Stomach (tissue), 4 donors: Measurements from ENCODE around the gene EREG.

Source experiments
- EP300 ChIP-seq: sonication (generic); formaldehyde crosslinking; IDR thresholded peaks from one replicate; pipeline ENCODE4 v1.6.1; 2017; ENCODE audit warnings: antibody characterized with exemption
- TF ChIP-seq, protein P1 (sequence below), 7 experiments: fragments of 450-650 bp in 4 of 7; fragments of 200-600 bp in 3 of 7; sonication (generic) in 3 of 7; IDR thresholded peaks; one replicate each; pipeline ENCODE4 v1.5.1; 2016 to 2019; ENCODE audit warnings: antibody characterized with exemption in 7 of 7, control low read depth in 2 of 7, mild to moderate bottlenecking in 1 of 7

DNA sequence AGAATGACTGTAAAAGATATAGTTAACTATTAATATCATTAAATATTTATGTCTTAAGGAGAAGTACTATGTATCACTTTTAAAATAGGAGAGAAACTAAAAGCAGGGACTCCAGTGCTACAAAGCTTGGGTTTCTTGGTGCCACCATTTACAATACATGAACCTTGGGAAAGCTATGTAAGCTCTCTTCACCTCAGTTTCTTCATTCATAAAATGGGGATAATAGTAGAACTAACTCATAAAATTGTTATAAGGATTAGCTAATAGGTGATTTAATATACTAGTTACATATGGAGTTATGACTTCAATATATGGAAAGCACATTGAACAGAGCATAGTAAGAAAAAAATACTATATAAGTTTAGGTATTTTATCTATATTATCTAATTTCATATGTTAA lies 33.0 kb upstream of the EREG start:
- TF ChIP-seq, protein P1, sequence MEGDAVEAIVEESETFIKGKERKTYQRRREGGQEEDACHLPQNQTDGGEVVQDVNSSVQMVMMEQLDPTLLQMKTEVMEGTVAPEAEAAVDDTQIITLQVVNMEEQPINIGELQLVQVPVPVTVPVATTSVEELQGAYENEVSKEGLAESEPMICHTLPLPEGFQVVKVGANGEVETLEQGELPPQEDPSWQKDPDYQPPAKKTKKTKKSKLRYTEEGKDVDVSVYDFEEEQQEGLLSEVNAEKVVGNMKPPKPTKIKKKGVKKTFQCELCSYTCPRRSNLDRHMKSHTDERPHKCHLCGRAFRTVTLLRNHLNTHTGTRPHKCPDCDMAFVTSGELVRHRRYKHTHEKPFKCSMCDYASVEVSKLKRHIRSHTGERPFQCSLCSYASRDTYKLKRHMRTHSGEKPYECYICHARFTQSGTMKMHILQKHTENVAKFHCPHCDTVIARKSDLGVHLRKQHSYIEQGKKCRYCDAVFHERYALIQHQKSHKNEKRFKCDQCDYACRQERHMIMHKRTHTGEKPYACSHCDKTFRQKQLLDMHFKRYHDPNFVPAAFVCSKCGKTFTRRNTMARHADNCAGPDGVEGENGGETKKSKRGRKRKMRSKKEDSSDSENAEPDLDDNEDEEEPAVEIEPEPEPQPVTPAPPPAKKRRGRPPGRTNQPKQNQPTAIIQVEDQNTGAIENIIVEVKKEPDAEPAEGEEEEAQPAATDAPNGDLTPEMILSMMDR (IDR thresholded peaks at IDR 0.05) = no peak
- TF ChIP-seq EP300 = no peak
